Spinal cord (tissue), 10 donors: ENCODE results near the gene PDE6B. TPM values are rescaled to one million over a fixed set of nuclear protein-coding genes. Genes with fewer than 3 reads are reported as not detected.

ENCODE experiments used
- DNase-seq, 6 donors: peaks; one replicate each; pipeline versions ENCODE4 v3.0.0 to v3.0.0-alpha.2; 2013 to 2015; ENCODE audit warnings: low spot score in 6 of 6, low read depth in 4 of 6
- H3K27ac ChIP-seq: one replicate; pipeline ENCODE4 v1.5.1; 2013; ENCODE audit warnings: low read depth, low read length, control low read depth
- H3K27me3 ChIP-seq: one replicate; pipeline ENCODE4 v1.6.1; 2013; ENCODE audit warnings: low read length; ENCODE audit not compliant: control insufficient read depth, insufficient read depth
- H3K36me3 ChIP-seq: one replicate; pipeline ENCODE4 v1.6.1; 2013; ENCODE audit warnings: low read length; ENCODE audit not compliant: control insufficient read depth, insufficient read depth
- H3K4me1 ChIP-seq: one replicate; pipeline ENCODE4 v1.6.1; 2013; ENCODE audit warnings: low read length; ENCODE audit not compliant: control insufficient read depth, insufficient read depth
- H3K4me3 ChIP-seq: one replicate; pipeline ENCODE4 v1.5.1; 2013; ENCODE audit warnings: low read depth, low read length, control low read depth
- H3K9me3 ChIP-seq: one replicate; pipeline ENCODE4 v1.6.1; 2013; ENCODE audit warnings: low read length; ENCODE audit not compliant: control insufficient read depth, insufficient read depth
- WGBS: methylation state at CpG from one replicate; pipeline ENCODE4 v1.1.5; 2013; ENCODE audit warnings: missing lambda C conversion rate; ENCODE audit not compliant: insufficient coverage; 5-methylcytosine and 5-hydroxymethylcytosine counted together
- polyA plus RNA-seq, 2 donors: library from polyadenylated mRNA; unstranded; fragments of 120-200 nt; gene quantifications; one replicate each; pipeline ENCODE4 v1.2.1, GENCODE V29; 2013; ENCODE audit not compliant: insufficient read length in 2 of 2
- total RNA-seq, 2 donors: library from RNA; depleted of rRNA in 1 of 2; stranded (reverse); fragments of 120-200 nt in 1 of 2; fragments of >200 nt in 1 of 2; gene quantifications; one replicate each; pipeline versions ENCODE4 v1.2.3 to v1.2.4, GENCODE V29; 2013 to 2014
- donor health status: healthy.

Gene PDE6B
- total and polyA plus RNA-seq, 4 donors, result 16.8 to 24.1 (median 19.7) TPM

- H3K4me1 ChIP-seq, result peaks cover 45% of the 10 kb centered on the region
- H3K4me3 ChIP-seq, result no peak overlapping the region
- no peak overlapping the region for H3K27ac ChIP-seq
- peaks cover 14% of the 10 kb centered on the region for H3K36me3 ChIP-seq
- no peaks in the 10 kb centered on the region for H3K9me3 ChIP-seq
- WGBS, result 80% methylated on average over 22 of the region's 26 CpGs
- H3K27me3 ChIP-seq, result no peaks in the 10 kb centered on the region
- DNase-seq, result no peak
Measured at GRCh38 chr4:677431-678293, 52.3 kb downstream of the PDE6B start.

- Histone ChIP-seq H3K4me1 (peaks cover 48% of the 10 kb centered on the region), H3K27ac (no peak overlapping the region)
- 79% methylated on average over 13 of the region's 14 CpGs for WGBS
Measured at GRCh38 chr4:678331-679103, 53.1 kb downstream of the PDE6B start.

GRCh38 chr4:679104-679481, 53.7 kb downstream of the PDE6B start:
- no peaks in the 10 kb centered on the region for H3K27me3 ChIP-seq
- no peak for DNase-seq
- no peak overlapping the region for H3K4me3 ChIP-seq
- WGBS, result 83% methylated on average over 13 of the region's 13 CpGs
- no peaks in the 10 kb centered on the region for H3K9me3 ChIP-seq
- no peak overlapping the region for H3K27ac ChIP-seq
- peaks cover 52% of the 10 kb centered on the region for H3K4me1 ChIP-seq
- H3K36me3 ChIP-seq, result peaks cover 10% of the 10 kb centered on the region

More at GRCh38 chr4:678331-679103, 53.1 kb downstream of the PDE6B start:
- DNase-seq, result no peak
- H3K4me3 ChIP-seq, result no peak overlapping the region
- H3K9me3 ChIP-seq, result no peaks in the 10 kb centered on the region
- peaks cover 11% of the 10 kb centered on the region for H3K36me3 ChIP-seq
- H3K27me3 ChIP-seq, result no peaks in the 10 kb centered on the region

- H3K9me3 ChIP-seq, result no peaks in the 10 kb centered on the region
- no peak for DNase-seq
- no peak overlapping the region for H3K4me3 ChIP-seq
- 93% methylated on average over 11 of the region's 11 CpGs for WGBS
- no peak overlapping the region for H3K27ac ChIP-seq
- peaks cover 10% of the 10 kb centered on the region for H3K36me3 ChIP-seq
- H3K27me3 ChIP-seq, result no peaks in the 10 kb centered on the region
- peaks cover 57% of the 10 kb centered on the region for H3K4me1 ChIP-seq
Measured at GRCh38 chr4:679629-680028, 54.3 kb downstream of the PDE6B start.

GRCh38 chr4:680091-680490, 54.7 kb downstream of the PDE6B start:
- no peaks in the 10 kb centered on the region for H3K9me3 ChIP-seq
- H3K4me3 ChIP-seq, result no peak overlapping the region
- H3K4me1 ChIP-seq, result peaks cover 52% of the 10 kb centered on the region
- H3K27me3 ChIP-seq, result no peaks in the 10 kb centered on the region
- H3K36me3 ChIP-seq, result peaks cover 10% of the 10 kb centered on the region
- 83% methylated on average over 9 of the region's 9 CpGs for WGBS
- no peak for DNase-seq
- no peak overlapping the region for H3K27ac ChIP-seq

GRCh38 chr4:680551-680927, 55.2 kb downstream of the PDE6B start:
- Histone ChIP-seq H3K4me1 (peaks cover 48% of the 10 kb centered on the region), H3K9me3 (no peaks in the 10 kb centered on the region), H3K36me3 (peaks cover 8% of the 10 kb centered on the region), H3K27me3 (no peaks in the 10 kb centered on the region), H3K4me3 (peak overlapping the region; percentile 42), H3K27ac (no peak overlapping the region)
- peak in 1 of 6 donors; percentile 1 for DNase-seq
- WGBS, result 51% methylated on average over 16 of the region's 17 CpGs

GRCh38 chr4:680928-681645, 55.7 kb downstream of the PDE6B start:
- Histone ChIP-seq H3K27me3 (no peaks in the 10 kb centered on the region), H3K4me1 (peaks cover 42% of the 10 kb centered on the region), H3K9me3 (no peaks in the 10 kb centered on the region), H3K27ac (no peak overlapping the region), H3K36me3 (peaks cover 5% of the 10 kb centered on the region), H3K4me3 (peak overlapping the region; percentile 42)
- DNase-seq, result peak in 2 of 6 donors; percentile 34 to 59
- 5% methylated on average over 43 of the region's 62 CpGs for WGBS

GRCh38 chr4:681736-682451, 56.5 kb downstream of the PDE6B start:
- no peaks in the 10 kb centered on the region for H3K27me3 ChIP-seq
- no peaks in the 10 kb centered on the region for H3K36me3 ChIP-seq
- H3K27ac ChIP-seq, result no peak overlapping the region
- H3K4me3 ChIP-seq, result no peak overlapping the region
- H3K4me1 ChIP-seq, result peaks cover 38% of the 10 kb centered on the region
- H3K9me3 ChIP-seq, result no peaks in the 10 kb centered on the region
- DNase-seq, result peak in 1 of 6 donors; percentile 5
- WGBS, result 80% methylated on average over 43 of the region's 58 CpGs
